HEK293 (cell line): ENCODE measurements around the gene NOL3.

Experiments
- BCL11A ChIP-seq: fragments of 450-650 bp; formaldehyde crosslinking; IDR thresholded peaks from 2 replicates; pipeline ENCODE4 v1.5.1; 2016; ENCODE audit warnings: low read depth, missing biosample characterization, missing genetic modification characterization
- RBAK ChIP-seq: fragments of 450-650 bp; formaldehyde crosslinking; IDR thresholded peaks from 2 replicates; pipeline ENCODE4 v1.5.1; 2016; ENCODE audit warnings: missing biosample characterization, missing genetic modification characterization
- SALL2 ChIP-seq: fragments of 450-650 bp; formaldehyde crosslinking; IDR thresholded peaks from 2 replicates; pipeline ENCODE4 v1.5.0; 2017; ENCODE audit warnings: missing biosample characterization, mild to moderate bottlenecking, missing genetic modification characterization, borderline replicate concordance
- ZEB2 ChIP-seq: fragments of 450-650 bp; formaldehyde crosslinking; IDR thresholded peaks from 2 replicates; pipeline ENCODE4 v1.5.1; 2016; ENCODE audit warnings: missing biosample characterization, missing genetic modification characterization
- ZNF174 ChIP-seq: fragments of 450-650 bp; formaldehyde crosslinking; IDR thresholded peaks from 2 replicates; pipeline ENCODE4 v1.5.0; 2017; ENCODE audit warnings: missing biosample characterization, mild to moderate bottlenecking, missing genetic modification characterization
- ZNF350 ChIP-seq: fragments of 450-650 bp; formaldehyde crosslinking; IDR thresholded peaks from 2 replicates; pipeline ENCODE4 v1.5.0; 2017; ENCODE audit warnings: missing biosample characterization, mild to moderate bottlenecking, missing genetic modification characterization
- ZNF433 ChIP-seq: fragments of 450-650 bp; formaldehyde crosslinking; IDR thresholded peaks from 2 replicates; pipeline ENCODE4 v1.5.1; 2016; ENCODE audit warnings: missing biosample characterization, missing genetic modification characterization, low read depth
- ZNF585B ChIP-seq: fragments of 450-650 bp; formaldehyde crosslinking; IDR thresholded peaks from 2 replicates; pipeline ENCODE4 v1.5.1; 2016; ENCODE audit warnings: missing biosample characterization, missing genetic modification characterization
- ZNF596 ChIP-seq: fragments of 450-650 bp; IDR thresholded peaks from 2 replicates; pipeline ENCODE4 v1.5.0; 2018; ENCODE audit warnings: missing biosample characterization, mild to moderate bottlenecking, missing genetic modification characterization, moderate library complexity
- ZNF76 ChIP-seq: fragments of 450-650 bp; formaldehyde crosslinking; IDR thresholded peaks from 2 replicates; pipeline ENCODE4; 2016; ENCODE audit warnings: low read depth, missing biosample characterization, missing genetic modification characterization, borderline replicate concordance
- ZNF768 ChIP-seq: fragments of 450-650 bp; formaldehyde crosslinking; IDR thresholded peaks from 2 replicates; pipeline ENCODE4 v1.5.1; 2018; ENCODE audit warnings: missing biosample characterization, mild to moderate bottlenecking, missing genetic modification characterization
- TF ChIP-seq, protein P1 (sequence below): fragments of 450-650 bp; formaldehyde crosslinking; IDR thresholded peaks from 2 replicates; pipeline ENCODE4 v1.5.1; 2016; ENCODE audit warnings: missing biosample characterization, missing genetic modification characterization, low read depth
- TF ChIP-seq, protein P2 (sequence below): fragments of 450-650 bp; formaldehyde crosslinking; IDR thresholded peaks from 2 replicates; pipeline ENCODE4 v1.5.1; 2016; ENCODE audit warnings: missing biosample characterization, missing genetic modification characterization
- TF ChIP-seq, protein P3 (sequence below): fragments of 450-650 bp; formaldehyde crosslinking; IDR thresholded peaks from 2 replicates; pipeline ENCODE4 v1.5.1; 2016; ENCODE audit warnings: missing biosample characterization, missing genetic modification characterization

DNA sequence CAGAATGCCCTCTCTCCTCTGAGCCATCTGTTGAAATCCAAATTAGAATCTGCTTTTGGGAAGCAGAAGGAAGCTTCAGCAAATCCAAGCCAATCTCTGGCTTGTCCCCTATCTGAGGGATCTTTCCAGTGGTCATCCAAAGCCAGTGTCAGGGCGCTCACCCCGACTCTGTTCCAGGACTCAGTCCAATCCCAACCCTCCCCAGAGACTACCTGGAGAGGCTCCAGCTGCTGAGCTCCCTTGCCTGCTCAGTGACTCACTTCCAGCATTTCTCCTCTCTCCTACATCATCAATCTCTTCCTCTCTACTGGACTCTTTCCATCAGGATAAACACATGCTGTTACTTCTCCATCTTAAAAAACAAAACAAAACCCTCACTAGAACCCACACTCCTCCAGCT lies 11.0 kb downstream of the NOL3 start:
- TF ChIP-seq ZNF174 (tag by site-specific recombination) (no peak), RBAK (no peak), ZNF350 (tag by site-specific recombination) (no peak), ZNF585B (tag by site-specific recombination) (no peak), ZNF76 (no peak), BCL11A (tag by site-specific recombination) (no peak), ZNF596 (tag by site-specific recombination) (no peak), ZNF768 (tag by site-specific recombination) (no peak), ZEB2 (no peak), ZNF433 (tag by site-specific recombination) (no peak), SALL2 (tag by site-specific recombination) (no peak)
- TF ChIP-seq, protein P1, sequence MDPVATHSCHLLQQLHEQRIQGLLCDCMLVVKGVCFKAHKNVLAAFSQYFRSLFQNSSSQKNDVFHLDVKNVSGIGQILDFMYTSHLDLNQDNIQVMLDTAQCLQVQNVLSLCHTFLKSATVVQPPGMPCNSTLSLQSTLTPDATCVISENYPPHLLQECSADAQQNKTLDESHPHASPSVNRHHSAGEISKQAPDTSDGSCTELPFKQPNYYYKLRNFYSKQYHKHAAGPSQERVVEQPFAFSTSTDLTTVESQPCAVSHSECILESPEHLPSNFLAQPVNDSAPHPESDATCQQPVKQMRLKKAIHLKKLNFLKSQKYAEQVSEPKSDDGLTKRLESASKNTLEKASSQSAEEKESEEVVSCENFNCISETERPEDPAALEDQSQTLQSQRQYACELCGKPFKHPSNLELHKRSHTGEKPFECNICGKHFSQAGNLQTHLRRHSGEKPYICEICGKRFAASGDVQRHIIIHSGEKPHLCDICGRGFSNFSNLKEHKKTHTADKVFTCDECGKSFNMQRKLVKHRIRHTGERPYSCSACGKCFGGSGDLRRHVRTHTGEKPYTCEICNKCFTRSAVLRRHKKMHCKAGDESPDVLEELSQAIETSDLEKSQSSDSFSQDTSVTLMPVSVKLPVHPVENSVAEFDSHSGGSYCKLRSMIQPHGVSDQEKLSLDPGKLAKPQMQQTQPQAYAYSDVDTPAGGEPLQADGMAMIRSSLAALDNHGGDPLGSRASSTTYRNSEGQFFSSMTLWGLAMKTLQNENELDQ (tag by site-specific recombination), result no peak
- TF ChIP-seq, protein P2, sequence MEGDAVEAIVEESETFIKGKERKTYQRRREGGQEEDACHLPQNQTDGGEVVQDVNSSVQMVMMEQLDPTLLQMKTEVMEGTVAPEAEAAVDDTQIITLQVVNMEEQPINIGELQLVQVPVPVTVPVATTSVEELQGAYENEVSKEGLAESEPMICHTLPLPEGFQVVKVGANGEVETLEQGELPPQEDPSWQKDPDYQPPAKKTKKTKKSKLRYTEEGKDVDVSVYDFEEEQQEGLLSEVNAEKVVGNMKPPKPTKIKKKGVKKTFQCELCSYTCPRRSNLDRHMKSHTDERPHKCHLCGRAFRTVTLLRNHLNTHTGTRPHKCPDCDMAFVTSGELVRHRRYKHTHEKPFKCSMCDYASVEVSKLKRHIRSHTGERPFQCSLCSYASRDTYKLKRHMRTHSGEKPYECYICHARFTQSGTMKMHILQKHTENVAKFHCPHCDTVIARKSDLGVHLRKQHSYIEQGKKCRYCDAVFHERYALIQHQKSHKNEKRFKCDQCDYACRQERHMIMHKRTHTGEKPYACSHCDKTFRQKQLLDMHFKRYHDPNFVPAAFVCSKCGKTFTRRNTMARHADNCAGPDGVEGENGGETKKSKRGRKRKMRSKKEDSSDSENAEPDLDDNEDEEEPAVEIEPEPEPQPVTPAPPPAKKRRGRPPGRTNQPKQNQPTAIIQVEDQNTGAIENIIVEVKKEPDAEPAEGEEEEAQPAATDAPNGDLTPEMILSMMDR, result no peak
- TF ChIP-seq, protein P3, sequence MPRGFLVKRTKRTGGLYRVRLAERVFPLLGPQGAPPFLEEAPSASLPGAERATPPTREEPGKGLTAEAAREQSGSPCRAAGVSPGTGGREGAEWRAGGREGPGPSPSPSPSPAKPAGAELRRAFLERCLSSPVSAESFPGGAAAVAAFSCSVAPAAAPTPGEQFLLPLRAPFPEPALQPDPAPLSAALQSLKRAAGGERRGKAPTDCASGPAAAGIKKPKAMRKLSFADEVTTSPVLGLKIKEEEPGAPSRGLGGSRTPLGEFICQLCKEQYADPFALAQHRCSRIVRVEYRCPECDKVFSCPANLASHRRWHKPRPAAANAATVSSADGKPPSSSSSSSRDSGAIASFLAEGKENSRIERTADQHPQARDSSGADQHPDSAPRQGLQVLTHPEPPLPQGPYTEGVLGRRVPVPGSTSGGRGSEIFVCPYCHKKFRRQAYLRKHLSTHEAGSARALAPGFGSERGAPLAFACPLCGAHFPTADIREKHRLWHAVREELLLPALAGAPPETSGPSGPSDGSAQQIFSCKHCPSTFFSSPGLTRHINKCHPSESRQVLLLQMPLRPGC (tag by site-specific recombination), result no peak
